Body of pancreas (tissue), 4 donors: ENCODE results near the gene B3GNT2.

Source experiments
- CTCF ChIP-seq, 7 experiments: fragments of 450-650 bp in 4 of 7; fragments of 200-600 bp in 3 of 7; sonication (generic) in 3 of 7; IDR thresholded peaks; one replicate each; pipeline ENCODE4 v1.5.1; 2016 to 2019; ENCODE audit warnings: antibody characterized with exemption in 7 of 7
- POLR2A ChIP-seq, 3 donors: fragments of 450-650 bp; IDR thresholded peaks; one replicate each; pipeline ENCODE4 v1.6.1; 2016; ENCODE audit warnings: antibody characterized with exemption in 3 of 3, mild to moderate bottlenecking in 2 of 3

DNA sequence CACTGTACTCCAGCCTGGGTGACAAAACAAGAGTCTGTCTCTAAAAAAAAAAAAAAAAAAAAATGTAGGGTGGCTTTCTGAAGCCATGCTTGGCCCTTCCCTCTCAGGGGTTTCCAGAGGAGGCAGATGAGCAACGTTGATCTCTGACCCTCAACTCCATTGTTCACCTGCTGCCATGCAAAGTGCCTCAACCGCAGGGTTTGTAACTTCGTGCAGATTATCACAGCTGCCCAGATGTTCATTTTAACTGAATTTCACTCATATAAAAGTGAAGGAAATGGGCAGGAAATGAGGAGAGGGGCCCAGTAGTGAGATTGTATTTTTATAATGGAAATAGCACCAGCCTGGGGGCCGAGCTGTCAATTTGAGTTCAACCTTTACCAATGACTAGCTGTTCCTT lies 14.9 kb upstream of the B3GNT2 start:
- no peak for TF ChIP-seq CTCF (IDR thresholded peaks at IDR 0.05)
- no peak for TF ChIP-seq POLR2A (IDR thresholded peaks at IDR 0.05)
